H1 (cell line): Measurements from ENCODE around the gene ITPKB. TPM values are rescaled to one million over a fixed set of nuclear protein-coding genes. Genes with fewer than 3 reads are reported as not detected.

Source experiments
- ZNF274 ChIP-seq: IDR thresholded peaks from 2 replicates; pipeline ENCODE4 v1.7.0; 2012; ENCODE audit warnings: low read length, borderline replicate concordance; ENCODE audit errors: extremely low read depth
- polyA plus RNA-seq, 7 experiments: library from polyadenylated mRNA; depleted of rRNA in 3 of 7; stranded (reverse) in 5 of 7; unstranded in 2 of 7; fragments of >200 nt in 5 of 7; fragments of 200-250 nt in 2 of 7; gene quantifications; 1 replicate in 5 of 7; 2 replicates in 1 of 7; 4 replicates in 1 of 7; pipeline versions ENCODE4 v1.2.1 to v1.2.3, GENCODE V29; 2011 to 2013; ENCODE audit warnings: missing spikeins in 2 of 7, mixed read lengths in 2 of 7
- total RNA-seq: library from RNA; stranded (reverse); fragmentation: NEBNext Ultra II Directional; extraction: Animal tissue kit (Norgen Biotek cat#: 25700); gene quantifications from 2 replicates; pipeline ENCODE4 v1.2.1, GENCODE V29; 2021

ITPKB gene
- total and polyA plus RNA-seq, 2 of the 8 experiments (the other 6 are each of a cell fraction or from before 2014, with no cell fraction given), result 1.7 to 4.8 TPM

- TF ChIP-seq ZNF274, result no peak
These were observed 86.5 kb downstream of the ITPKB start (continued) for GRCh38 chr1:226652613-226653012.
